Retinal pigment epithelial cell (primary cell): ENCODE results near the gene HUNK.

ENCODE experiments used
- DNase-seq: peaks from one replicate; pipeline ENCODE4 v3.0.0-alpha.2; 2010; ENCODE audit warnings: low read depth
- H3K4me3 ChIP-seq: 2 replicates; pipeline ENCODE4 v1.5.1; 2011; ENCODE audit warnings: mild to moderate bottlenecking, low read length, control low read depth, moderate library complexity
- CTCF ChIP-seq: conservative IDR thresholded peaks from 2 replicates; pipeline ENCODE4 v1.5.1; 2011; ENCODE audit warnings: low read depth, low read length, control low read depth, inconsistent platforms

HUNK gene

GRCh38 chr21:31886915-31887314 is 14.1 kb downstream of the HUNK start:
- H3K4me3 ChIP-seq = no peak overlapping the region
- DNase-seq = no peak
- TF ChIP-seq CTCF = no peak

DNA sequence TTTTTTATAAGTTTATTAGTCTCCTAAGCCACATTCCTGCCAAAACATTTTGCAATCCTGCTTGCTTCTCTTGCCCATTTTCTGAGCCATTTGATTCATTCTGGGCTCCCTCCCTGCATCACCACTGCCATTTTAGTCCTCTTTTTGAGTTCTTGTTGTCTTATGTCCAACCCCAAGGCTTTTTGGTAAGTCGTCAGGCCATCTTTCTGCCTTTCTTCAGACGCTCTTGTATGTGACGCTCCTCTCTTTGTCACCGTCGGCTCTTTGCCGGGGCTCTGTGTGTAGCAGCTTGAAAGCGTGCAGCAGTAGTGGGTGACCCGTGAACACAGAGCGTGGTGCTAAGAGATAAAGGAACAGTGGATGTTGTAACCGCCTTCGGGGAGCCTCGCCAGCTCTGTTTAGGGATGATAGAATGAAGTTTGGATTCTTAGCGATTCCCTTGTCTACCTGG is 14.6 kb downstream of the HUNK start:
- no peak overlapping the region for H3K4me3 ChIP-seq
- DNase-seq = no peak
- no peak for TF ChIP-seq CTCF

GRCh38 chr21:31888936-31889371 is 16.1 kb downstream of the HUNK start:
- TF ChIP-seq CTCF = no peak
- DNase-seq = no peak
- no peak overlapping the region for H3K4me3 ChIP-seq

DNA sequence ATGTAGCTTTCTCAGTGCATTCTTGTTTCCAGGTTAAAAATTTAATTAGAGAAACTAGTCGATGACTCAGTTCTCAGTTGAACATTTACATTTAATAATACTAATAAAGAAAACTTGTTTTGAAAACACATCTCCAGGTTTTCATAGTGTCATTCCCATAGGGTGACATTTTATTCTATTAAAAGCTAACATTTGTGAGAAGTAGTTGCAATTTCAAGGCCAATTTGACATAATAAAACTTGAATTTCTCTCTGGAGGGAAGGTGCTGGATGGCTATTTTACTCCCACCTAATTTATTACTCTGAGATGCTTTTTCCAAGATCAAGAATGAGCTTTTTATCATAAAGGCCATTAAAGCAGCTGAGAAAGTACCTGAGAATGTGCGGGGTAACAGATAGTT is 16.6 kb downstream of the HUNK start:
- DNase-seq = no peak
- H3K4me3 ChIP-seq = no peak overlapping the region
- TF ChIP-seq CTCF = no peak

DNA sequence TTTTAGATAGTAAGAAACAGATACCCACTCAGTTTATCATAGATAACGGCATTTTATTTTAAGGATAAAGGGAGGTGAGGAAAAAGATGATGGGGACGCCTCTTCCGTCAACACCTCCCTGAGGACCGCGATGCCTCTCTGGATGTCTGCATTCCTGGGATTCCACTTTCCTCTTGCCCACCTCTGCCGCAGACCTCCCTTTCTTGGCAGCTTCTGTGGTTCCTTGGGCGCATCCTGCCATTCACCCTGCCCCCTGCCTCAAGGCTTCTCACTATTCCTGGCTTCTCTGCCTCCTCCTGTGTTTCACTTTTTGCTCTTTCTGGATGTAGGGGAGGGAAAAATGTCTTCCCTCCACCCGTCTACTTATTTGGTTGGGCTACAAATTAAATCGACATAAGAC is 19.9 kb downstream of the HUNK start:
- no peak for DNase-seq
- H3K4me3 ChIP-seq = no peak overlapping the region
- no peak for TF ChIP-seq CTCF

GRCh38 chr21:31893851-31894415 is 21.1 kb downstream of the HUNK start:
- DNase-seq = no peak
- no peak for TF ChIP-seq CTCF
- no peak overlapping the region for H3K4me3 ChIP-seq

DNA sequence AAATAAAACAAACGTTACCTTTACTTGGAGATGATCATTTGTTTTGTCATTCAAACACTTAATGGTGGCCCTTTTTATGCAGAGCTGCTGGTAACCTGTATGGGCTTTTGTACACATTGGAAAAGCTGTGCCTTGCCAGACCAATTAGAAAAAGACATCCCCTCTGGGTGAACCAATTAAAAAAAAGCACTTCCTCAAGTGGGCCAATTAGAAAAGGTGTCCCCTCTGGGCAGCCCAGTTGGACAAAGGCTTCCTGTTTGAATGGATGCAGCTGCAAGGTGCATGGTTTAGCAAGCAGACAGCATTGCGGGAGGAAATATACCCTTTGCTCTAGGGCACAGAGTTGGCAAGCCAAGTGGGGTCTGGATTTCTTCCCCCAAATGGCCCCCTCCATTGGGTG is 21.6 kb downstream of the HUNK start:
- no peak for DNase-seq
- no peak overlapping the region for H3K4me3 ChIP-seq
- no peak for TF ChIP-seq CTCF
